CD4-positive, alpha-beta T cell treated with Interferon alpha-2 for 1 hour (primary cell): ENCODE data around the gene CRYBA2.

ENCODE experiments used
- DNase-seq, 2 donors: peaks; one replicate each; pipeline ENCODE4 v3.0.0-alpha.2; 2020 to 2022

The CRYBA2 gene

DNA sequence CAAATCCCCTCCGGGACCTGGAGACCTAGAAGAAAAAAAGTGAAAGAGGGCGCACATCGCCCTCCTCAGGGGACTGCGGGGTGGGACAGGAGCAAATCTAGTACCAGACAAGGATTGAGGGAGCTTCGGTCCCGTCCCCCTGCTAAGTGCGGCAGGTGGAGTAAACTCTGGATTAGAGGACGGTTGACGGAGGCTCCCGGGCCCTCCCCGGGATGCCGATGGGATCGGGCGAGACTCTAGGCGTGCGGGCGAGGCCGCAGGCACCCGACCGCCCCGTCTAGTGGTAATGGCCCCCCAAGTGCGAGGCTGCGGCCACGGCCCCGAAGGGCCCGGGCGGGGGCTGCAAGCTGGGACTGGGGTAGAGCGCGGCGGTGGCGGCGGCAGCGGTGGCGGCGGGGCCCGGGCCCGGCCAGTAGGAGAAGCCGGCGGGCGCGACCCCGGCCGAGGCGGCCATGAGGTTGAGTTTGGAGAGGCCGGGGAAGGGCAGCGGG, 11.8 kb downstream of the CRYBA2 start:
- DNase-seq = no peak

- no peak for DNase-seq
These were observed 12.4 kb downstream of the CRYBA2 start for GRCh38 chr2:218980735-218981389.

DNA sequence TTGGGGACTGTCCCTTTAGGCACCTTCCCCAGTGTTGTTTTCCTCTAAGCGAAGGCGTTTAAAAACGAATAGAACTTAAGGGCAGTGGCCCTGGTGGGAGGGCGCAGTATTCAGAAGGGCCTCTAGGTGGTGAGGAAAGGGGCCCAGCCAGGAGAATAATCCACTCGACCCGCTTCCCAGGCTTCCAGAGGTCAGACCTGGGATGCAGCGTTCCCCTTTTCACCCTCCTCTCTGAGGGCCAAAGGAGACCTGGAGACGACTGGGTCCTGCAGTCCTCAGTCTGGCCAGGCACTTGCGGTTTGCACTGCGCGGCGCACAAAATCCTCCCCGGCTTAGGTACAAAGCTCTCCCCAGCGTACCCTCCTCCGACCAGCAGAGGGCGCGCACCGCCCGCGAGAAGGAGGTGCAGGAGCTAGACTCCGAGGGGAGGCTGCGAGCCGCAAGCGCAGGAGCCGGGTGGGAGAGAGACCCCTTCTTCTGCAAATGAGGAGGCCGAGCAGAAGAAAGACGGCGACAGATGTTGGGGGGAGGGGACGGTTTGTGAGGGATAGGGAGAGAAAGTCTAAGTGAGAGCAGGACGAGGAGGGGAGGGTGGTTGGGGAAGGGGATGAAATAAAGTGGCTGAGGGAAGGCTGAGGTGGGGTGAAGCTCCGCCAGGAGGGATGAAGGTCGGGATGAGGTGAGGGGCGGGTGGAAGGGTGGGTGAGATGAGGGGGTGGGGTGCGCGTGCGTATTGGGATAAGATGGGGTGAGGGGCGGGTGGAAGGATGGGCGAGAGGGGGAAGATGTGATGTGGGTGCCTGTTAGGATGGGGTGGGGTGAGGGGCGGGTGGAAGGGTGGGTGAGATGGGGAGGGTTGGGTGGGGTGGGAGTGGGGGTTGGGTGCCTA, 13.1 kb downstream of the CRYBA2 start:
- DNase-seq = peak; percentile 75 to 86

GRCh38 chr2:218975060-218975777, 18.0 kb downstream of the CRYBA2 start:
- DNase-seq = no peak

- no peak for DNase-seq
These were observed 22.3 kb downstream of the CRYBA2 start for GRCh38 chr2:218970894-218971293.

DNA sequence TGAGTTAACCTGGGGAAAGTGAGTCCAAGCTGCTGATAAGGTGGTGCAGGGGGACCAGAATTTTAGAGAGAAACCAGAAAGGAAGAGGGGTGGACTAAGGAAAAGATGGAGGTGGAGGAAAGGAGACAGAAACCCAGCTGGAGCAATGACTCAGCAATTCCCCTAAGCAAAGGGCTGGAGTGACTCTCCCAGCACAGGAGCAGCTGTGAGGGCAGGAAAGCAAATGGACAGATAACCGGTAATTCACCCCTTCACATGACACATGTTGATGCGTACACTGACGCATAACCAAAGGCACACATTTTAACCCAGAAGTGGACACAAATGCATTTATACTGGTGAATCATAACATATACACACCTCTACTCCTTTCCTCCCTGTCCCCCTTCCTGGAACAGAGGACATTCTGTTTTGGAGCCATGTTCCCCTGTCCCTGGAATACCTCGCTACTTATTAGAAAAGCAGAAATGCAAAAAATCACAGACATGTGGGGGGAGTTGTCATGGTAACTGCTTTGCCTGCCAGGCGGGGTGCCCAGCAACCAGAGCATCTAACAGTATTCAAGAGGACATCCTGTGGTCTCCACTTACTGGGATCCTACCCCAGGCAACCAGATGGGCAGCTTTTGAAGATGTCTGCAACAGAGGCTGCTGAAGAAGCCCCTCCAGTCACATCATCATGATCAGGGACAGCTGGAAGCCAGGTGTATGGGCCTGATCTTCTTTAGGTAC, 29.0 kb downstream of the CRYBA2 start:
- no peak for DNase-seq

GRCh38 chr2:218963601-218964000, 29.6 kb downstream of the CRYBA2 start:
- DNase-seq = no peak

DNA sequence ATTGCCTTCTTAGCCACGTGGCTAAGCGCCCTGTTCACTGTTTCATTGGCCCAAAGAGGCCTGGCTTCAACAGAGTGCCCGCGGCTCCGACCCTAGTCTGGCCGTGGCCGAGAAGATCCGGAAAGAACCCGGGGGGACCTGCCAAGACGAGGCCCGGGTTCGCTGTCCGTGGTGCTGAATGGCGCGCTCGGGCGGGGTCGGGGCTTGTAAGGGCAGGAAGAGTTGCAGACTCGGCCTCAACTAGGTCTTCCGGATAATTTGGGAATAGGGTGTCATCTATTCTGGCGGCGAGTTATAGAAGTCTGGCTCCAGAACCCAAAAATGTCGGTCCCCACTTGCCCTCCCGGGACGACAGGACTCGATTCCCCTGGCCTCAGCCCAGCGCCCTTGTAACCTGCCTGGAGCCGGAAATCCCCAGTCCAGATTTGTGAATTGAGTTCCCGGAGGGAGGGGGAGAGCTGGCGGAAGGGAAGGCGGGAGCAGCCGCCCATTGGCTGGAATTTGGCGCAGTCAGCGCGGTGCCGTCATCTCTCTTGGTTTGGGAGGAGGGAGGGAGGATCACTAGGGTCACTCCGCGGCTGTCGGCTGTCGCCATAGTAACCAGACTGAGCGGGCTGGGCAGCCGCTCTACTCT, 30.2 kb downstream of the CRYBA2 start:
- peak; percentile 18 to 56 for DNase-seq

- DNase-seq = no peak
These were observed 31.3 kb downstream of the CRYBA2 start for GRCh38 chr2:218961651-218962570.

DNA sequence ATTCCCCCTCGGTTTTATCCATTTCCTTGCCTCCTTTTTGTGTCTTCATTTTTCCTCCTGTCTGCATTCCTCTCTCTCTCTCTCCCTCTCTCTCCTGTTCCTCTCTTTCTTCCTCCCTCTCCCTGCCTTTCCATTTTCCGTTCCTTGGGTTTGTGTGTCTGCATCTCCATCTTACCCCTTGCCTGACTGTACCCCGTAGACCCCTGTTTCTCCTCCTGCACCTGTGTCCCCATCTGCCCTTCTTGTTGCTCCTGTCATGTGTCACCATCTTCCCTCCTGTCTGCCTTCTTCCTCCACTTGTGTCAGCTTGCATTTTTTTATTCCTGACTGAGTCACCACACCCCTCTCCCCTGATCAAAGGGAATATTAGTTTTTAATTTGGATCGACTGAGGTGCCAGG, 32.0 kb downstream of the CRYBA2 start:
- DNase-seq = no peak

- DNase-seq = no peak
These were observed 32.7 kb downstream of the CRYBA2 start for GRCh38 chr2:218960309-218961165.

DNA sequence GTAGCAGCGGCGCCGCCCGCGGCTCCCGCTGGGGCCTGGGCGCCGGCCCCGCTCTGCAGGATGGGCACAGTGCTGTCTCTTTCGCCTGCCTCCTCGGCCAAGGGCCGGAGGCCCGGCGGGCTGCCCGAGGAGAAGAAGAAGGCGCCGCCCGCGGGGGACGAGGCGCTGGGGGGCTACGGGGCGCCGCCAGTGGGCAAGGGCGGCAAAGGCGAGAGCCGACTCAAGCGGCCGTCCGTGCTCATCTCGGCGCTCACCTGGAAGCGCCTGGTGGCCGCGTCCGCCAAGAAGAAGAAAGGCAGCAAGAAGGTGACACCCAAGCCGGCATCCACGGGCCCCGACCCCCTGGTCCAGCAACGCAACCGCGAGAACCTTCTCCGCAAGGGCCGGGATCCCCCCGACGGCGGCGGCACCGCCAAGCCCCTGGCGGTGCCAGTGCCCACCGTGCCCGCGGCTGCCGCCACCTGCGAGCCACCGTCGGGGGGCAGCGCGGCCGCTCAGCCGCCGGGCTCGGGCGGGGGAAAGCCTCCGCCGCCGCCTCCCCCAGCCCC, 33.4 kb downstream of the CRYBA2 start:
- DNase-seq = no peak

- DNase-seq = peak; percentile 70 to 73
These were observed 34.0 kb downstream of the CRYBA2 start, which contains the start of gene CDK5R2 for GRCh38 chr2:218959141-218959731. Gene CDK5R2 (plus strand): TSS chr2:218959666. CDS start chr2:218959821, 155 bp downstream.

DNA sequence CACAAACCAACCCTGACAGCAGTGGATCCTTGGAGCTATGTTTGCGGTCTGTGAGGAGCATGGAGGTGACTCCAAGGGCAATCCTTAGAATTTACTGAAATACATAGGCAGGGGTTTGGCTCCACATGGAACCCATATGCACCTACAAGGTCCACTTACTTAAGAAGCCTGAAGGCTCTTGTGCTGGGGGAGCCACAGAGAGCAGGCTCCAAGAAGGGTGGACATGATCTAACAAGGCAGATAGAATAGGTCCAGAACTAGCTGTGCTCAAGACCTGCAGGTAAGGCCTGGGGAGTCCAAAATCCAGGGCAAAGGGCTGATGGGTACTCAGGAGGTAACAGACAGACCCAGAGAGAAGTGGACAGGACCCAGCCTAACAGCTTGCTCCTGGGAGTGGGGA, 34.9 kb downstream of the CRYBA2 start:
- no peak for DNase-seq

DNA sequence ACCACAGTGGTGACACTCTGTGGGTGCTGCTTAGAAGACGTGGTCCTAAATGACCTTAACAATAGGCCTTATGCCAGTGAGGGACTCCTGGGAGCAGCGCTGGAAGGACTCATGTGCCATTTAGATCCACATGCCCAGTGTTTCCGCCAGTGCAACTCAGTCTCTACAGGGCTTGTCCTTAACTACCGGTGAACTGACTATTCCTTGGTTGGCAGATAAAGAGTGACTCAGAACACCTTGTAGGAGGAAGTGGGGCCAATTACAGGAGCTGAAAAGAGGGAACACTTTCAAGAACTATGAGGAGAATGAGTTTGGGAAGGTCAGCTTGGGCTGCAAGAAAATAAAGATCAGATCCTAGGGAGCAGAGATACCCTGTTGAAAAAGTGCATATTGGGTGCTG, 35.6 kb downstream of the CRYBA2 start:
- no peak for DNase-seq

- DNase-seq = no peak
These were observed 37.2 kb downstream of the CRYBA2 start for GRCh38 chr2:218956039-218956438.

- no peak for DNase-seq
These were observed 38.5 kb downstream of the CRYBA2 start for GRCh38 chr2:218954541-218955300.

GRCh38 chr2:218953366-218953954, 39.8 kb downstream of the CRYBA2 start:
- no peak for DNase-seq
